WTC11 (cell line): ENCODE data around the gene PAX9. TPM values are rescaled to one million over a fixed set of nuclear protein-coding genes. Genes with fewer than 3 reads are reported as not detected.

Experiments used
- ATAC-seq: fragments of 200-7000 bp; cut with Tn5 transposase; 2 replicates; pipeline ENCODE4 v1.10.0; 2021; ENCODE audit warnings: mild to moderate bottlenecking, moderate library complexity
- CTCF ChIA-PET: fragments of 300-600 bp; sonication (Branson Sonifier 250); formaldehyde crosslinking; loops from one replicate; lab custom pipeline; 2021; ENCODE audit warnings: antibody characterized with exemption; lab: Charles Lee
- POLR2A ChIA-PET: fragments of 350-600 bp; sonication (Branson Sonifier 250); formaldehyde crosslinking; loops from one replicate; lab custom pipeline; 2021; ENCODE audit warnings: antibody characterized with exemption; lab: Charles Lee
- DNase-seq: peaks from one replicate; pipeline ENCODE4 v3.0.0; 2021; ENCODE audit warnings: low spot score
- H3K27ac Mint-ChIP-seq: 2 replicates; pipeline ENCODE4 v1.8.0; 2021; ENCODE audit warnings: mixed read lengths
- H3K27me3 Mint-ChIP-seq: 2 replicates; pipeline ENCODE4 v1.8.0; 2021; ENCODE audit warnings: low read depth, mild to moderate bottlenecking, moderate library complexity, mixed read lengths
- H3K36me3 Mint-ChIP-seq: 2 replicates; pipeline ENCODE4 v1.8.0; 2021; ENCODE audit warnings: mixed read lengths
- H3K4me1 Mint-ChIP-seq: 2 replicates; pipeline ENCODE4 v1.8.0; 2022; ENCODE audit warnings: mixed read lengths
- H3K4me3 Mint-ChIP-seq: 2 replicates; pipeline ENCODE4 v1.8.0; 2021; ENCODE audit warnings: mild to moderate bottlenecking, moderate library complexity, mixed read lengths
- H3K9me3 Mint-ChIP-seq: 2 replicates; pipeline ENCODE4 v1.8.0; 2021; ENCODE audit warnings: mixed read lengths
- EMX1 ChIP-seq: fragments of 250-450 bp; sonication (Bioruptor Pico); IDR thresholded peaks from 2 replicates; pipeline ENCODE4 v1.8.0; 2021; ENCODE audit warnings: mild to moderate bottlenecking
- HMGA2 ChIP-seq: fragments of 250-450 bp; sonication (Bioruptor Pico); IDR thresholded peaks from 2 replicates; pipeline ENCODE4 v1.4.0; 2021; ENCODE audit warnings: mild to moderate bottlenecking, moderate library complexity
- KAT7 ChIP-seq: sonication (generic); formaldehyde crosslinking; IDR thresholded peaks from 2 replicates; pipeline ENCODE4 v1.8.1; 2023; ENCODE audit warnings: missing genetic modification reagents, mild to moderate bottlenecking, borderline replicate concordance
- NFYB ChIP-seq: sonication (generic); formaldehyde crosslinking; conservative IDR thresholded peaks from 2 replicates; pipeline ENCODE4 v1.8.0; 2022; ENCODE audit warnings: low read depth, missing genetic modification reagents
- NR2C2 ChIP-seq: sonication (generic); formaldehyde crosslinking; IDR thresholded peaks from 2 replicates; pipeline ENCODE4 v1.8.0; 2022; ENCODE audit warnings: mild to moderate bottlenecking, missing genetic modification reagents
- SMAD3 ChIP-seq: sonication (generic); formaldehyde crosslinking; IDR thresholded peaks from 2 replicates; pipeline ENCODE4 v1.8.0; 2022; ENCODE audit warnings: missing genetic modification reagents, mild to moderate bottlenecking, borderline replicate concordance
- TCF7 ChIP-seq: sonication (generic); formaldehyde crosslinking; IDR thresholded peaks from 2 replicates; pipeline ENCODE4 v1.8.0; 2022; ENCODE audit warnings: mild to moderate bottlenecking, low read depth, missing genetic modification reagents, moderate library complexity
- ZBTB21 ChIP-seq: sonication (generic); formaldehyde crosslinking; IDR thresholded peaks from 2 replicates; pipeline ENCODE4 v1.8.1; 2023; ENCODE audit warnings: mild to moderate bottlenecking, missing genetic modification reagents, borderline replicate concordance
- ZNF121 ChIP-seq: sonication (generic); formaldehyde crosslinking; IDR thresholded peaks from 2 replicates; pipeline ENCODE4 v1.8.0; 2023; ENCODE audit warnings: missing genetic modification reagents
- ZNF219 ChIP-seq: sonication (generic); formaldehyde crosslinking; IDR thresholded peaks from 2 replicates; pipeline ENCODE4 v1.8.0; 2023; ENCODE audit warnings: missing genetic modification reagents, mild to moderate bottlenecking, borderline replicate concordance
- ZNF232 ChIP-seq: sonication (generic); formaldehyde crosslinking; IDR thresholded peaks from 2 replicates; pipeline ENCODE4 v1.8.0; 2022; ENCODE audit warnings: mild to moderate bottlenecking, missing genetic modification reagents
- ZNF416 ChIP-seq: fragments of 250-450 bp; sonication (Bioruptor Pico); IDR thresholded peaks from 2 replicates; pipeline ENCODE4 v1.9.0; 2021; ENCODE audit warnings: mild to moderate bottlenecking, inconsistent platforms
- total RNA-seq: library from RNA; stranded (reverse); gene quantifications from 3 replicates; pipeline ENCODE4 v1.2.3, GENCODE V29; 2021
- TF ChIP-seq, protein P1 (sequence below): sonication (generic); formaldehyde crosslinking; IDR thresholded peaks from 2 replicates; pipeline ENCODE4 v1.8.1; 2023; ENCODE audit warnings: mild to moderate bottlenecking, moderate library complexity, missing genetic modification reagents
- TF ChIP-seq, protein P2 (sequence below): sonication (generic); formaldehyde crosslinking; IDR thresholded peaks from 2 replicates; pipeline ENCODE4 v1.8.1; 2022; ENCODE audit warnings: mild to moderate bottlenecking, moderate library complexity, missing genetic modification reagents
- TF ChIP-seq, protein P3 (sequence below): sonication (generic); formaldehyde crosslinking; conservative IDR thresholded peaks from 2 replicates; pipeline ENCODE4 v1.8.1; 2022; ENCODE audit warnings: mild to moderate bottlenecking, missing genetic modification reagents
- TF ChIP-seq, protein P4 (sequence below): sonication (generic); formaldehyde crosslinking; IDR thresholded peaks from 2 replicates; pipeline ENCODE4 v1.8.0; 2022; ENCODE audit warnings: mild to moderate bottlenecking, missing genetic modification reagents
- TF ChIP-seq, protein P5 (sequence below): fragments of 250-450 bp; sonication (Bioruptor Pico); conservative IDR thresholded peaks from 2 replicates; pipeline ENCODE4 v1.9.0; 2021; ENCODE audit warnings: mild to moderate bottlenecking
- TF ChIP-seq, protein P6 (sequence below): sonication (generic); formaldehyde crosslinking; IDR thresholded peaks from 2 replicates; pipeline ENCODE4 v1.8.0; 2022; ENCODE audit warnings: mild to moderate bottlenecking, missing genetic modification reagents
- TF ChIP-seq, protein P7 (sequence below): sonication (generic); formaldehyde crosslinking; IDR thresholded peaks from 2 replicates; pipeline ENCODE4 v1.8.1; 2023; ENCODE audit warnings: mild to moderate bottlenecking, missing genetic modification reagents, moderate library complexity
- TF ChIP-seq, protein P8 (sequence below): fragments of 250-450 bp; sonication (Bioruptor Pico); IDR thresholded peaks from 2 replicates; pipeline ENCODE4 v1.9.0; 2021; ENCODE audit warnings: mild to moderate bottlenecking

Gene PAX9
- total RNA-seq, 1 experiment from 2014 or later, result not detected

DNA sequence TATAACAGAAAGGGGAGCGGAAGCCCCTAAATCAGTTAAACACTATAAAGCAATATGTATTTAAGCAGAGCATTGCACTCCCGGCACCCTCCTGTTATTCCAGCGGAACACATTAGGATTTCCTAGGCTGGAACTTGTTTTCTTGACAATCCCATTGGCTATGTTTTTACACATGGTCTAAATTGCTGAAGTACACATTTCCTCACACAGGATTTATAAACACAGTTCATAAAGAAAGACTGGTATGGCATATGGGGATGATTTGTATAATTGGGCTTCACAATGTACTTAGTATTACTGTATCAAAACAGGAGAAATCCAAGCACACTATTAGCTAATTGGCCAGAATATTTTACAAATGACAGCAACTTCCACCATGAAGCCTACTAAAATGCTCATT, 23.3 kb downstream of the PAX9 start:
- H3K4me3 Mint-ChIP-seq, result no peak overlapping the region
- ChIA-PET CTCF (interaction anchor here (1.0 kb wide), 1 partner anchor 160 kb away, joined by 4 read pairs; no protein-coding TSS in a partner anchor), POLR2A (no interaction called here)
- H3K4me1 Mint-ChIP-seq, result peaks cover 46% of the 10 kb centered on the region
- TF ChIP-seq ZNF121 (CRISPR knock-in tag) (no peak), NR2C2 (CRISPR knock-in tag) (no peak), TCF7 (no peak), NFYB (no peak), ZNF232 (CRISPR knock-in tag) (no peak), EMX1 (no peak), SMAD3 (CRISPR knock-in tag) (no peak), HMGA2 (CRISPR knock-in tag) (no peak), ZNF219 (CRISPR knock-in tag) (no peak), ZNF416 (no peak), ZBTB21 (CRISPR knock-in tag) (no peak), KAT7 (no peak)
- TF ChIP-seq, protein P1, sequence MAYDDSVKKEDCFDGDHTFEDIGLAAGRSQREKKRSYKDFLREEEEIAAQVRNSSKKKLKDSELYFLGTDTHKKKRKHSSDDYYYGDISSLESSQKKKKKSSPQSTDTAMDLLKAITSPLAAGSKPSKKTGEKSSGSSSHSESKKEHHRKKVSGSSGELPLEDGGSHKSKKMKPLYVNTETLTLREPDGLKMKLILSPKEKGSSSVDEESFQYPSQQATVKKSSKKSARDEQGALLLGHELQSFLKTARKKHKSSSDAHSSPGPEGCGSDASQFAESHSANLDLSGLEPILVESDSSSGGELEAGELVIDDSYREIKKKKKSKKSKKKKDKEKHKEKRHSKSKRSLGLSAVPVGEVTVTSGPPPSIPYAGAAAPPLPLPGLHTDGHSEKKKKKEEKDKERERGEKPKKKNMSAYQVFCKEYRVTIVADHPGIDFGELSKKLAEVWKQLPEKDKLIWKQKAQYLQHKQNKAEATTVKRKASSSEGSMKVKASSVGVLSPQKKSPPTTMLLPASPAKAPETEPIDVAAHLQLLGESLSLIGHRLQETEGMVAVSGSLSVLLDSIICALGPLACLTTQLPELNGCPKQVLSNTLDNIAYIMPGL (CRISPR knock-in tag), result no peak
- TF ChIP-seq, protein P2, sequence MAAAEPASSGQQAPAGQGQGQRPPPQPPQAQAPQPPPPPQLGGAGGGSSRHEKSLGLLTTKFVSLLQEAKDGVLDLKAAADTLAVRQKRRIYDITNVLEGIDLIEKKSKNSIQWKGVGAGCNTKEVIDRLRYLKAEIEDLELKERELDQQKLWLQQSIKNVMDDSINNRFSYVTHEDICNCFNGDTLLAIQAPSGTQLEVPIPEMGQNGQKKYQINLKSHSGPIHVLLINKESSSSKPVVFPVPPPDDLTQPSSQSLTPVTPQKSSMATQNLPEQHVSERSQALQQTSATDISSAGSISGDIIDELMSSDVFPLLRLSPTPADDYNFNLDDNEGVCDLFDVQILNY (CRISPR knock-in tag), result no peak
- TF ChIP-seq, protein P3, sequence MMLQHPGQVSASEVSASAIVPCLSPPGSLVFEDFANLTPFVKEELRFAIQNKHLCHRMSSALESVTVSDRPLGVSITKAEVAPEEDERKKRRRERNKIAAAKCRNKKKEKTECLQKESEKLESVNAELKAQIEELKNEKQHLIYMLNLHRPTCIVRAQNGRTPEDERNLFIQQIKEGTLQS (CRISPR knock-in tag), result no peak
- TF ChIP-seq, protein P4, sequence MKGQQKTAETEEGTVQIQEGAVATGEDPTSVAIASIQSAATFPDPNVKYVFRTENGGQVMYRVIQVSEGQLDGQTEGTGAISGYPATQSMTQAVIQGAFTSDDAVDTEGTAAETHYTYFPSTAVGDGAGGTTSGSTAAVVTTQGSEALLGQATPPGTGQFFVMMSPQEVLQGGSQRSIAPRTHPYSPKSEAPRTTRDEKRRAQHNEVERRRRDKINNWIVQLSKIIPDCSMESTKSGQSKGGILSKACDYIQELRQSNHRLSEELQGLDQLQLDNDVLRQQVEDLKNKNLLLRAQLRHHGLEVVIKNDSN (CRISPR knock-in tag), result no peak
- TF ChIP-seq, protein P5, sequence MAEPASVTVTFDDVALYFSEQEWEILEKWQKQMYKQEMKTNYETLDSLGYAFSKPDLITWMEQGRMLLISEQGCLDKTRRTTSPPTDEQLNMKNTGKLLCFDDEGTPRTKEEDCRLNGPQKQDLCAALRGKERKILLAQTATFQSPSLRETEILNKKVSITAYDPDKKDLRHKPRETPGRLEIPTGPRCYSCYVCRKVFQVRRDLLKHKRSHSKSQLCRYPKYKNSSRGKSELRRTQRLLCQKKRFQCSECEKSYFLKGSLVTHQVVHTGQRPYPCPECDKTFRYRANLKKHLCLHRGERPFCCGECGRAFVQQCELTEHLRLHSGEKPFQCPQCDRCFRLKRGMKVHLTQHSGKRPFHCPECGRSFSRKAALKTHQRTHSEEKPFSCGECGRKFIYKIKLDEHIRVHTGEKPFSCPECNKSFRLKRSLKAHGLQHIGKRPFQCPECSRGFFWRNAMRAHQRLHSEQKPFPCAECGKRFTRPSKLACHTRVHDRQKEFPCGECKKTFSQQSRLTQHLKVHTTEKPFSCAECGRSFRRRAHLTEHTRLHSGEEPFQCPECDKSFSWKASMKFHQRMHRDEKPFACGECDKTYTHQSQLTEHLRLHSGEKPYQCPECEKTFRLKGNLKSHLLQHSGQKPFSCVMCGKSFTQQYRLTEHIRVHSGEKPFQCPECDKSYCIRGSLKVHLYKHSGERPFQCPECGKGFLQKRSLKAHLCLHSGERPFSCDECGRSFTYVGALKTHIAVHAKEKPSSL (CRISPR knock-in tag), result no peak
- TF ChIP-seq, protein P6, sequence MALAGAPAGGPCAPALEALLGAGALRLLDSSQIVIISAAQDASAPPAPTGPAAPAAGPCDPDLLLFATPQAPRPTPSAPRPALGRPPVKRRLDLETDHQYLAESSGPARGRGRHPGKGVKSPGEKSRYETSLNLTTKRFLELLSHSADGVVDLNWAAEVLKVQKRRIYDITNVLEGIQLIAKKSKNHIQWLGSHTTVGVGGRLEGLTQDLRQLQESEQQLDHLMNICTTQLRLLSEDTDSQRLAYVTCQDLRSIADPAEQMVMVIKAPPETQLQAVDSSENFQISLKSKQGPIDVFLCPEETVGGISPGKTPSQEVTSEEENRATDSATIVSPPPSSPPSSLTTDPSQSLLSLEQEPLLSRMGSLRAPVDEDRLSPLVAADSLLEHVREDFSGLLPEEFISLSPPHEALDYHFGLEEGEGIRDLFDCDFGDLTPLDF (CRISPR knock-in tag), result no peak
- TF ChIP-seq, protein P7, sequence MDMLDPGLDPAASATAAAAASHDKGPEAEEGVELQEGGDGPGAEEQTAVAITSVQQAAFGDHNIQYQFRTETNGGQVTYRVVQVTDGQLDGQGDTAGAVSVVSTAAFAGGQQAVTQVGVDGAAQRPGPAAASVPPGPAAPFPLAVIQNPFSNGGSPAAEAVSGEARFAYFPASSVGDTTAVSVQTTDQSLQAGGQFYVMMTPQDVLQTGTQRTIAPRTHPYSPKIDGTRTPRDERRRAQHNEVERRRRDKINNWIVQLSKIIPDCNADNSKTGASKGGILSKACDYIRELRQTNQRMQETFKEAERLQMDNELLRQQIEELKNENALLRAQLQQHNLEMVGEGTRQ (CRISPR knock-in tag), result no peak
- TF ChIP-seq, protein P8, sequence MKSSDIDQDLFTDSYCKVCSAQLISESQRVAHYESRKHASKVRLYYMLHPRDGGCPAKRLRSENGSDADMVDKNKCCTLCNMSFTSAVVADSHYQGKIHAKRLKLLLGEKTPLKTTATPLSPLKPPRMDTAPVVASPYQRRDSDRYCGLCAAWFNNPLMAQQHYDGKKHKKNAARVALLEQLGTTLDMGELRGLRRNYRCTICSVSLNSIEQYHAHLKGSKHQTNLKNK (CRISPR knock-in tag), result no peak
- no peaks in the 10 kb centered on the region for H3K36me3 Mint-ChIP-seq
- H3K27me3 Mint-ChIP-seq, result no peaks in the 10 kb centered on the region
- DNase-seq, result no peak
- no peak overlapping the region for H3K27ac Mint-ChIP-seq
- no peak for ATAC-seq
- 0 out of 2 replicates have a peak, but pooled peaks cover 3% of the 10 kb centered on the region for H3K9me3 Mint-ChIP-seq
